Stomach (tissue), 9 donors: ENCODE measurements around the gene MXD4. TPM values are rescaled to one million over a fixed set of nuclear protein-coding genes. Genes with fewer than 3 reads are reported as not detected.

ENCODE experiments used
- DNase-seq, 2 donors: peaks; one replicate each; pipeline versions ENCODE4 v3.0.0 to v3.0.0-alpha.2; 2013 to 2019
- H3K27ac ChIP-seq, 5 donors: fragments of 200-600 bp in 4 of 5; sonication (generic) in 4 of 5; one replicate each; pipeline ENCODE4 v1.5.1; 2013 to 2019; ENCODE audit warnings: mild to moderate bottlenecking in 1 of 5, moderate library complexity in 1 of 5
- H3K27me3 ChIP-seq, 3 donors: fragments of 200-600 bp; sonication (generic); one replicate each; pipeline ENCODE4 v1.5.1; 2017 to 2019; ENCODE audit warnings: mixed run types in 1 of 3
- H3K36me3 ChIP-seq, 4 donors: fragments of 200-600 bp; sonication (generic); 1 replicate in 3 of 4; 2 replicates in 1 of 4; pipeline ENCODE4 v1.5.1; 2016 to 2019
- H3K4me1 ChIP-seq, 4 donors: fragments of 200-600 bp; sonication (generic); one replicate each; pipeline ENCODE4 v1.5.1; 2016 to 2019
- H3K4me3 ChIP-seq, 4 donors: fragments of 200-600 bp; sonication (generic) in 3 of 4; one replicate each; pipeline ENCODE4 v1.5.1; 2016 to 2019; ENCODE audit warnings: mild to moderate bottlenecking in 1 of 4
- H3K9me3 ChIP-seq, 4 donors: fragments of 200-600 bp; sonication (generic); one replicate each; pipeline ENCODE4 v1.5.1; 2016 to 2019
- EP300 ChIP-seq: sonication (generic); formaldehyde crosslinking; IDR thresholded peaks from one replicate; pipeline ENCODE4 v1.6.1; 2017; ENCODE audit warnings: antibody characterized with exemption
- POLR2A ChIP-seq, 4 donors: fragments of 450-650 bp; IDR thresholded peaks; one replicate each; pipeline ENCODE4 v1.6.1; 2016; ENCODE audit warnings: antibody characterized with exemption in 4 of 4, control low read depth in 2 of 4, mild to moderate bottlenecking in 1 of 4, moderate library complexity in 1 of 4
- POLR2AphosphoS5 ChIP-seq, 3 donors: sonication (generic); formaldehyde crosslinking; IDR thresholded peaks; one replicate each; pipeline ENCODE4 v1.6.1; 2016; ENCODE audit warnings: antibody characterized with exemption in 3 of 3
- WGBS, 5 donors: extraction: QIAGEN DNeasy Blood & Tissue Kit in 3 of 5; methylation state at CpG; one replicate each; pipeline versions ENCODE4 v1.1.5 to v1.1.7; 2013 to 2018; 5-methylcytosine and 5-hydroxymethylcytosine counted together
- intact Hi-C: fragments of 100-400 bp; cut with DNase I; formaldehyde crosslinking; loops from one replicate; pipeline ENCODE4 v1.15.1; 2023; ENCODE audit warnings: low total_unique reads
- polyA plus RNA-seq, 3 donors: library from polyadenylated mRNA; stranded (reverse); fragments of 200-250 nt; gene quantifications; one replicate each; pipeline ENCODE4 v1.2.3, GENCODE V29; 2013
- total RNA-seq, 5 donors: library from RNA; depleted of rRNA; stranded (reverse); fragments of >200 nt; gene quantifications; one replicate each; pipeline versions ENCODE4 v1.1.0 to v1.2.3, GENCODE V29; 2014 to 2016
- TF ChIP-seq, protein P1 (sequence below), 7 experiments: fragments of 450-650 bp in 4 of 7; fragments of 200-600 bp in 3 of 7; sonication (generic) in 3 of 7; IDR thresholded peaks; one replicate each; pipeline ENCODE4 v1.5.1; 2016 to 2019; ENCODE audit warnings: antibody characterized with exemption in 7 of 7, control low read depth in 2 of 7, mild to moderate bottlenecking in 1 of 7
- donor health status: healthy with polysubstance abuse.
- donor health status: Bipolar disorder and iron deficiency.
- donor health status: healthy.

MXD4 gene
- total and polyA plus RNA-seq, 8 donors: 19.1 to 114 (median 46.8) TPM

- Histone ChIP-seq H3K36me3 (peaks cover 0 to 7% (median 0%) of the 10 kb centered on the region in 4 donors), H3K4me3 (no peak overlapping the region), H3K9me3 (no peaks in the 10 kb centered on the region), H3K27me3 (no peaks in the 10 kb centered on the region), H3K27ac (no peak overlapping the region), H3K4me1 (peaks cover 0 to 11% (median 5%) of the 10 kb centered on the region in 4 donors)
- TF ChIP-seq, protein P1, sequence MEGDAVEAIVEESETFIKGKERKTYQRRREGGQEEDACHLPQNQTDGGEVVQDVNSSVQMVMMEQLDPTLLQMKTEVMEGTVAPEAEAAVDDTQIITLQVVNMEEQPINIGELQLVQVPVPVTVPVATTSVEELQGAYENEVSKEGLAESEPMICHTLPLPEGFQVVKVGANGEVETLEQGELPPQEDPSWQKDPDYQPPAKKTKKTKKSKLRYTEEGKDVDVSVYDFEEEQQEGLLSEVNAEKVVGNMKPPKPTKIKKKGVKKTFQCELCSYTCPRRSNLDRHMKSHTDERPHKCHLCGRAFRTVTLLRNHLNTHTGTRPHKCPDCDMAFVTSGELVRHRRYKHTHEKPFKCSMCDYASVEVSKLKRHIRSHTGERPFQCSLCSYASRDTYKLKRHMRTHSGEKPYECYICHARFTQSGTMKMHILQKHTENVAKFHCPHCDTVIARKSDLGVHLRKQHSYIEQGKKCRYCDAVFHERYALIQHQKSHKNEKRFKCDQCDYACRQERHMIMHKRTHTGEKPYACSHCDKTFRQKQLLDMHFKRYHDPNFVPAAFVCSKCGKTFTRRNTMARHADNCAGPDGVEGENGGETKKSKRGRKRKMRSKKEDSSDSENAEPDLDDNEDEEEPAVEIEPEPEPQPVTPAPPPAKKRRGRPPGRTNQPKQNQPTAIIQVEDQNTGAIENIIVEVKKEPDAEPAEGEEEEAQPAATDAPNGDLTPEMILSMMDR (IDR thresholded peaks at IDR 0.05): no peak
- no peak for TF ChIP-seq POLR2AphosphoS5 (IDR thresholded peaks at IDR 0.05)
- TF ChIP-seq POLR2A (IDR thresholded peaks at IDR 0.05): no peak
- no peak for TF ChIP-seq EP300
- intact Hi-C loops: no loop called here
- peak in 1 of 2 donors; percentile 5 for DNase-seq
- WGBS, 5 donors: 90 to 93% (median 91%) methylated on average over 12 to 14 of the region's 14 CpGs
Observed at GRCh38 chr4:2295900-2296442, 34.1 kb upstream of the MXD4 start.

GRCh38 chr4:2295500-2295899, 33.6 kb upstream of the MXD4 start:
- Histone ChIP-seq H3K36me3 (peaks cover 0 to 7% (median 0%) of the 10 kb centered on the region in 4 donors), H3K4me1 (peaks cover 0 to 11% (median 5%) of the 10 kb centered on the region in 4 donors), H3K27me3 (no peaks in the 10 kb centered on the region), H3K27ac (no peak overlapping the region), H3K9me3 (no peaks in the 10 kb centered on the region), H3K4me3 (no peak overlapping the region)
- DNase-seq: peak in 1 of 2 donors; percentile 1
- intact Hi-C loops: no loop called here
- 78 to 94% (median 88%) methylated on average over 9 of the region's 9 CpGs for WGBS, 5 donors
- TF ChIP-seq, protein P1 (IDR thresholded peaks at IDR 0.05): no peak
- TF ChIP-seq POLR2AphosphoS5 (IDR thresholded peaks at IDR 0.05): no peak
- TF ChIP-seq POLR2A (IDR thresholded peaks at IDR 0.05): no peak

DNA sequence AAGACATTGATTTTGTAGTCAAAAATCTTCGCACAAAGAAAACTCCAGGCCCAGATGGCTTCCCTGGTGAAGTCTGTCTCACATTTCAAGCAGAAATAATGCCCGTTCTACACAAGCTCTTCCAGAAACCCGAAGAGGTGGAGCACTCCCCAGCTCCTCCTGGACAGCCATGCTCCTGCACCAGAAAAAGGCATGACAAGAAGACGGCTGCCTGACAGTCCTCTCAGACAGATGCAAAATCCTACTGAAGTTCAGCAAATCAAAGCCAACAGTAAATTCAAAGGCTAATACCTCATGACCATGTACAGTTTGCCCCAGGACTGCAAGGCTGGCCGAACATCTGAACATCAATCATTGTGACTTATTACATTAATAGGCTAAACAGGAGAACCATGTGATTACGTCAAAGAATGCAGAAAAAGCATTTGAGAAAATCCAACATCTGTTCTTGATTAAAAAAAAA, 30.8 kb upstream of the MXD4 start:
- H3K27me3 ChIP-seq: no peaks in the 10 kb centered on the region
- H3K9me3 ChIP-seq: no peaks in the 10 kb centered on the region
- H3K4me1 ChIP-seq: peaks cover 0 to 11% (median 5%) of the 10 kb centered on the region in 4 donors
- TF ChIP-seq POLR2A (IDR thresholded peaks at IDR 0.05): no peak
- no peak for TF ChIP-seq EP300
- TF ChIP-seq, protein P1 (IDR thresholded peaks at IDR 0.05): no peak
- no peak for TF ChIP-seq POLR2AphosphoS5 (IDR thresholded peaks at IDR 0.05)
- DNase-seq: peak in 1 of 2 donors; percentile 26
- intact Hi-C loops: no loop called here
- H3K27ac ChIP-seq: no peak overlapping the region
- peaks cover 0 to 7% (median 2%) of the 10 kb centered on the region in 4 donors for H3K36me3 ChIP-seq
- no peak overlapping the region for H3K4me3 ChIP-seq
- 69 to 83% (median 72%) methylated on average over 6 of the region's 6 CpGs for WGBS, 5 donors

GRCh38 chr4:2291705-2292645, 30.1 kb upstream of the MXD4 start:
- peaks cover 0 to 11% (median 5%) of the 10 kb centered on the region in 4 donors for H3K4me1 ChIP-seq
- intact Hi-C loops: no loop called here
- peaks cover 0 to 4% (median 2%) of the 10 kb centered on the region in 4 donors for H3K36me3 ChIP-seq
- no peak overlapping the region for H3K27ac ChIP-seq
- no peak overlapping the region for H3K4me3 ChIP-seq
- 71 to 86% (median 83%) methylated on average over 16 to 20 of the region's 20 CpGs for WGBS, 5 donors
- no peaks in the 10 kb centered on the region for H3K9me3 ChIP-seq
- DNase-seq: peak in 1 of 2 donors; percentile 5
- TF ChIP-seq POLR2AphosphoS5 (IDR thresholded peaks at IDR 0.05) (no peak), POLR2A (IDR thresholded peaks at IDR 0.05) (no peak), EP300 (no peak)
- TF ChIP-seq, protein P1 (IDR thresholded peaks at IDR 0.05): no peak
- H3K27me3 ChIP-seq: no peaks in the 10 kb centered on the region
